Esophagus muscularis mucosa (tissue), 4 donors: ENCODE results near the gene RPL4. TPM values are rescaled to one million over a fixed set of nuclear protein-coding genes. Genes with fewer than 3 reads are reported as not detected.

Source experiments
- DNase-seq: peaks from one replicate; pipeline ENCODE4 v3.0.0-alpha.2; 2017; ENCODE audit errors: extremely low spot score
- H3K27ac ChIP-seq, 4 donors: fragments of 200-600 bp; sonication (generic); replicated peaks in 1 of 4; 1 replicate in 3 of 4; 2 replicates in 1 of 4; pipeline ENCODE4 v1.5.1; 2016 to 2019; ENCODE audit warnings: mild to moderate bottlenecking in 1 of 4
- H3K27me3 ChIP-seq, 4 donors: fragments of 200-600 bp; sonication (generic); one replicate each; pipeline versions ENCODE4 v1.5.1 to v1.6.0; 2016 to 2019
- H3K36me3 ChIP-seq, 4 donors: fragments of 200-600 bp; sonication (generic); one replicate each; pipeline ENCODE4 v1.5.1; 2016 to 2019
- H3K4me1 ChIP-seq, 4 donors: fragments of 200-600 bp; sonication (generic); one replicate each; pipeline ENCODE4 v1.5.1; 2016 to 2019
- H3K4me3 ChIP-seq, 4 donors: fragments of 200-600 bp; sonication (generic); 1 replicate in 2 of 4; 2 replicates in 2 of 4; pipeline ENCODE4 v1.5.1; 2016 to 2019; ENCODE audit warnings: mild to moderate bottlenecking in 4 of 4, moderate library complexity in 1 of 4
- H3K9me3 ChIP-seq, 4 donors: fragments of 200-600 bp; sonication (generic); 1 replicate in 3 of 4; 2 replicates in 1 of 4; pipeline ENCODE4 v1.5.1; 2016 to 2019
- EP300 ChIP-seq: sonication (generic); formaldehyde crosslinking; IDR thresholded peaks from one replicate; pipeline ENCODE4 v1.6.1; 2017; ENCODE audit warnings: antibody characterized with exemption
- POLR2A ChIP-seq: fragments of 450-650 bp; IDR thresholded peaks from one replicate; pipeline ENCODE4 v1.6.1; 2017; ENCODE audit warnings: antibody characterized with exemption, moderate library complexity, mild to moderate bottlenecking, low read depth
- POLR2AphosphoS5 ChIP-seq, 2 donors: sonication (generic); formaldehyde crosslinking; IDR thresholded peaks; one replicate each; pipeline ENCODE4 v1.6.1; 2017; ENCODE audit warnings: antibody characterized with exemption in 2 of 2
- WGBS: methylation state at CpG from one replicate; pipeline ENCODE4 v1.1.5; 2018; 5-methylcytosine and 5-hydroxymethylcytosine counted together
- intact Hi-C: fragments of 100-400 bp; cut with DNase I; formaldehyde crosslinking; loops from one replicate; pipeline ENCODE4 v1.15.1; 2023
- total RNA-seq, 4 donors: library from RNA; depleted of rRNA; stranded (reverse); fragments of >200 nt; gene quantifications; one replicate each; pipeline versions ENCODE4 v1.1.0 to v1.2.1, GENCODE V29; 2016
- TF ChIP-seq, protein P1 (sequence below), 3 experiments: fragments of 200-600 bp in 2 of 3; fragments of 450-650 bp in 1 of 3; sonication (generic) in 2 of 3; IDR thresholded peaks; one replicate each; pipeline ENCODE4 v1.5.1; 2017 to 2019; ENCODE audit warnings: antibody characterized with exemption in 3 of 3, mild to moderate bottlenecking in 2 of 3, moderate library complexity in 1 of 3

The RPL4 gene
- total RNA-seq, 4 donors from 2014 or later = 2,782 to 4,577 (median 3,551) TPM

GRCh38 chr15:66498501-66499386, 5.9 kb downstream of the RPL4 start:
- Histone ChIP-seq H3K4me1 (peaks cover 27 to 51% (median 41%) of the 10 kb centered on the region in 4 donors), H3K4me3 (no peak overlapping the region), H3K27me3 (no peaks in the 10 kb centered on the region), H3K36me3 (peaks cover 55 to 76% (median 72%) of the 10 kb centered on the region in 4 donors), H3K27ac (peak overlapping the region in 3 of 4 donors; percentile 87 to 92 (median 87)), H3K9me3 (no peaks in the 10 kb centered on the region)
- no peak for TF ChIP-seq EP300
- TF ChIP-seq, protein P1, sequence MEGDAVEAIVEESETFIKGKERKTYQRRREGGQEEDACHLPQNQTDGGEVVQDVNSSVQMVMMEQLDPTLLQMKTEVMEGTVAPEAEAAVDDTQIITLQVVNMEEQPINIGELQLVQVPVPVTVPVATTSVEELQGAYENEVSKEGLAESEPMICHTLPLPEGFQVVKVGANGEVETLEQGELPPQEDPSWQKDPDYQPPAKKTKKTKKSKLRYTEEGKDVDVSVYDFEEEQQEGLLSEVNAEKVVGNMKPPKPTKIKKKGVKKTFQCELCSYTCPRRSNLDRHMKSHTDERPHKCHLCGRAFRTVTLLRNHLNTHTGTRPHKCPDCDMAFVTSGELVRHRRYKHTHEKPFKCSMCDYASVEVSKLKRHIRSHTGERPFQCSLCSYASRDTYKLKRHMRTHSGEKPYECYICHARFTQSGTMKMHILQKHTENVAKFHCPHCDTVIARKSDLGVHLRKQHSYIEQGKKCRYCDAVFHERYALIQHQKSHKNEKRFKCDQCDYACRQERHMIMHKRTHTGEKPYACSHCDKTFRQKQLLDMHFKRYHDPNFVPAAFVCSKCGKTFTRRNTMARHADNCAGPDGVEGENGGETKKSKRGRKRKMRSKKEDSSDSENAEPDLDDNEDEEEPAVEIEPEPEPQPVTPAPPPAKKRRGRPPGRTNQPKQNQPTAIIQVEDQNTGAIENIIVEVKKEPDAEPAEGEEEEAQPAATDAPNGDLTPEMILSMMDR (IDR thresholded peaks at IDR 0.05) = peak in 2 of 3 experiments; percentile 34 to 35
- no peak for DNase-seq
- intact Hi-C loops = loop anchor here (10.0 kb wide), 1 partner anchor 144 kb away; the partner anchor contains the start of gene TIPIN
- WGBS = 31% methylated on average over 3 of the region's 3 CpGs

DNA sequence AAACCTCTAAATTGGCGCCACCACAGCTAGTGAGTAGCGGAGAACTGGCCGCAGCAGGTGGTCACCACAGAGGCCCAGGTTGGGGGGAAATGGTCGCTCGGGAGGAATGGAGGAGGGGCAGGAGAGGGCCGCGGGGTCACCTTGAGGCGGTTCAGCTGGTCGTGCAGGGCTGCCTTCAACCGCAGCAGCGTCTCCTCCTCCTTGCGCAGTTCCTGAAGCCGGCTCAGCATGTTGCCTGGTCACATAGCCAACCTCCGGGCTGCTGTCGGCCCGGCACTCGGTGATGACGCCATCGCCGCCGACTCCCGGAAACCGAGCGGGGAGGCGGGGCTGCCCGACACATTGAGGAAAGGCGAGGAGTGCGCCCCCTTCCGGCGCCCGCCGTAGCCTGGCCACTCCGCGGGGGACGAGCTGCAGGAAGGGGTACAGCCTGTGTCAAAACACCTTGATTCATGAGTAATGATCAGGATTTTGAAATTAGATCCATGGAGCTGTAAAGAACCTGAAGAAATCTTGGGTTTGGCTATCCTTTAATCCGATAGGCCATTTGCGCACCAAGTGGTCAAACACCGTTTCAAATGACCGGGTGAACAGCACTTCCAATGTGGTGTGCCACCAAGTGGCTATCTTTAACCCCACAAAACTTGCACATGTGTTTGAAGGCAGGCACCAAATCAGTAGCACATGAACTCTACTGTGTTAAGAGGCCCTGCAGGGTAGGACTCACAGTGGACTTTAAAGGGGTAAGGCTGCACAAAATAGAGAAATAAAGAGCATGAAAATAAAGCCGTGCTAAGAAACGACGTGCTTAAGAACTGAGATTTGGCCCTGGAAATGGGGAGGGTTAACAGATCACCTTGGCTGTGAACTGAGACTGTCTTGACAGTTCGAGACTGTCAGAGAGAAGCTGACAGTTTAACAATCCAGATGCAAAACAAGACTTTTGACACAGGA, 6.9 kb downstream of the RPL4 start, which contains the start of gene SNAPC5:
Gene SNAPC5 (minus strand): TSS at position 261 of the 954 bp plus-strand sequence. CDS start 31 bp downstream, at position 230.
- peak within 1 kb of the TSS; percentile 83 to 92 (median 87) for H3K27ac ChIP-seq
- TF ChIP-seq, protein P1 (IDR thresholded peaks at IDR 0.05) = peak; percentile 96 to 98 (median 97)
- no peak for TF ChIP-seq EP300
- TF ChIP-seq POLR2A = peak; percentile 65
- TF ChIP-seq POLR2AphosphoS5 (IDR thresholded peaks at IDR 0.05) = peak; percentile 92 to 98
- peak; percentile 99 for DNase-seq
- H3K36me3 ChIP-seq = peaks cover 62 to 80% (median 77%) of the 10 kb centered on the region in 4 donors
- intact Hi-C loops = loop anchor here (2.0 to 10.0 kb wide), 2 partner anchors 113 to 143 kb away; partner anchors contain the start of gene TIPIN
- peaks cover 17 to 41% (median 31%) of the 10 kb centered on the region in 4 donors for H3K4me1 ChIP-seq
- H3K4me3 ChIP-seq = peak within 1 kb of the TSS; percentile 62 to 93 (median 88)
- H3K27me3 ChIP-seq = no peaks in the 10 kb centered on the region
- WGBS = 12% methylated on average over 30 of the region's 43 CpGs
- no peaks in the 10 kb centered on the region for H3K9me3 ChIP-seq

GRCh38 chr15:66496951-66497501, 7.6 kb downstream of the RPL4 start:
- Histone ChIP-seq H3K36me3 (peaks cover 55 to 80% (median 74%) of the 10 kb centered on the region in 4 donors), H3K27ac (peak overlapping the region; percentile 83 to 92 (median 87)), H3K27me3 (no peaks in the 10 kb centered on the region), H3K4me1 (peaks cover 12 to 34% (median 27%) of the 10 kb centered on the region in 4 donors), H3K9me3 (no peaks in the 10 kb centered on the region), H3K4me3 (peak overlapping the region; percentile 62 to 93 (median 88))
- WGBS = 17% methylated on average over 13 of the region's 17 CpGs
- intact Hi-C loops = loop anchor here (2.0 to 10.0 kb wide), 2 partner anchors 112 to 142 kb away; partner anchors contain the start of gene TIPIN
- TF ChIP-seq, protein P1 (IDR thresholded peaks at IDR 0.05) = no peak
- no peak for TF ChIP-seq POLR2A
- TF ChIP-seq POLR2AphosphoS5 (IDR thresholded peaks at IDR 0.05) = no peak
- no peak for TF ChIP-seq EP300
- DNase-seq = no peak

- TF ChIP-seq POLR2AphosphoS5 (IDR thresholded peaks at IDR 0.05) (no peak), POLR2A (no peak)
- TF ChIP-seq, protein P1 (IDR thresholded peaks at IDR 0.05) = no peak
- no peak for DNase-seq
- H3K27ac ChIP-seq = no peak overlapping the region
- no peak overlapping the region for H3K4me3 ChIP-seq
- 83% methylated on average over 2 of the region's 2 CpGs for WGBS
- H3K9me3 ChIP-seq = no peaks in the 10 kb centered on the region
- H3K36me3 ChIP-seq = peaks cover 45 to 80% (median 72%) of the 10 kb centered on the region in 4 donors
- H3K27me3 ChIP-seq = no peaks in the 10 kb centered on the region
- intact Hi-C loops = loop anchor here (10.0 kb wide), 1 partner anchor 139 kb away; the partner anchor contains the start of gene TIPIN
- peaks cover 12 to 31% (median 27%) of the 10 kb centered on the region in 4 donors for H3K4me1 ChIP-seq
These were observed 10.4 kb downstream of the RPL4 start for GRCh38 chr15:66494262-66494661.
